ENCODE data around the gene TTC9C. TPM values are rescaled to one million over a fixed set of nuclear protein-coding genes. Genes with fewer than 3 reads are reported as not detected.
"Not testable (repeated sequence)": the region's sequence is repeated elsewhere in the genome, so short reads cannot be mapped to it uniquely, and the experiment has no call there.

Gene TTC9C
- 34.2 TPM for polyA plus RNA-seq (2013, experiment 1 of 2; ENCODE audit: insufficient read length)
- 27.3 TPM for polyA plus RNA-seq (2013, experiment 2 of 2; ENCODE audit: insufficient read length)

GRCh38 chr11:62728171-62728988 is at the start of gene TTC9C:
TTC9C (plus strand) TSS chr11:62728486; CDS start chr11:62728849, 363 bp downstream.
- DNase-seq = peak; percentile 91

GRCh38 chr11:62678770-62679696 is 49.3 kb upstream of the TTC9C start, which contains the start of gene UBXN1:
UBXN1 (minus strand) TSS chr11:62679073; CDS start chr11:62678923, 150 bp downstream.
- peak; percentile 90 for DNase-seq

- peak; percentile 76 for DNase-seq
These were observed 47.5 kb upstream of the TTC9C start for GRCh38 chr11:62680825-62681240.

GRCh38 chr11:62682518-62682917 is 45.8 kb upstream of the TTC9C start:
- no peak for DNase-seq

- no peak for DNase-seq
These were observed 40.5 kb upstream of the TTC9C start for GRCh38 chr11:62687508-62688396.

- no peak for DNase-seq
These were observed 39.8 kb upstream of the TTC9C start for GRCh38 chr11:62688491-62688890.

- DNase-seq = peak; percentile 88
These were observed 38.7 kb upstream of the TTC9C start, which contains the start of gene LRRN4CL for GRCh38 chr11:62689421-62690183. LRRN4CL (minus strand) TSS chr11:62689530; CDS start chr11:62688508, 1,022 bp downstream.

- not testable (repeated sequence) for DNase-seq
These were observed 34.7 kb upstream of the TTC9C start for GRCh38 chr11:62693624-62694023.

GRCh38 chr11:62694455-62695167 is 33.7 kb upstream of the TTC9C start:
- peak; percentile 78 for DNase-seq

- DNase-seq = no peak
These were observed 26.0 kb upstream of the TTC9C start for GRCh38 chr11:62702246-62702645.

- DNase-seq = not testable (repeated sequence)
These were observed 24.4 kb upstream of the TTC9C start for GRCh38 chr11:62703921-62704320.

- no peak for DNase-seq
These were observed 22.9 kb upstream of the TTC9C start for GRCh38 chr11:62705413-62705812.

- DNase-seq = peak; percentile 91
These were observed 22.1 kb upstream of the TTC9C start for GRCh38 chr11:62705880-62706849.

GRCh38 chr11:62706850-62707247 is 21.4 kb upstream of the TTC9C start:
- DNase-seq = no peak

- DNase-seq = no peak
These were observed 20.9 kb upstream of the TTC9C start, which contains the start of the genes BSCL2 and GNG3 for GRCh38 chr11:62707277-62707861. BSCL2 (minus strand) TSS chr11:62707424; CDS start chr11:62707195, 229 bp downstream. GNG3 (plus strand) TSS chr11:62707676; CDS start chr11:62708296, 620 bp downstream.

- DNase-seq = no peak
These were observed 19.9 kb upstream of the TTC9C start for GRCh38 chr11:62708392-62708791.

- no peak for DNase-seq
These were observed 19.5 kb upstream of the TTC9C start for GRCh38 chr11:62708793-62709192.

GRCh38 chr11:62709247-62710000 is 18.9 kb upstream of the TTC9C start:
- peak; percentile 97 for DNase-seq
